Stimulated activated CD4-positive, alpha-beta T cell treated with anti-CD3 and anti-CD28 coated beads, Interleukin-12 subunit alpha, Interleukin-12 subunit beta, amount 100 ng/mL, for 24 hours (primary cell): ENCODE data around the gene LIPG.
"Not testable (repeated sequence)": the region's sequence is repeated elsewhere in the genome, so short reads cannot be mapped to it uniquely, and the experiment has no call there.

Experiments used
- DNase-seq, 2 experiments: peaks; one replicate each; pipeline ENCODE4 v3.0.0-alpha.2; 2020; ENCODE audit warnings: low read depth in 2 of 2

LIPG gene

GRCh38 chr18:49573835-49574234 lies 12.0 kb downstream of the LIPG start:
- DNase-seq, result no peak

- DNase-seq, result not testable (repeated sequence)
Observed at GRCh38 chr18:49579041-49579440, 17.2 kb downstream of the LIPG start.

GRCh38 chr18:49579583-49579982 lies 17.7 kb downstream of the LIPG start:
- not testable (repeated sequence) for DNase-seq

- no peak for DNase-seq
Observed at GRCh38 chr18:49580279-49580678, 18.4 kb downstream of the LIPG start.

GRCh38 chr18:49581371-49581770 lies 19.5 kb downstream of the LIPG start:
- DNase-seq, result no peak

- DNase-seq, result no peak
Observed at GRCh38 chr18:49582579-49582978, 20.7 kb downstream of the LIPG start.

GRCh38 chr18:49584394-49584793 lies 22.5 kb downstream of the LIPG start:
- DNase-seq, result no peak

GRCh38 chr18:49584951-49585350 lies 23.1 kb downstream of the LIPG start:
- not testable (repeated sequence) for DNase-seq

- DNase-seq, result no peak
Observed at GRCh38 chr18:49585781-49586663, 24.2 kb downstream of the LIPG start.

GRCh38 chr18:49588171-49588570 lies 26.3 kb downstream of the LIPG start:
- no peak for DNase-seq

GRCh38 chr18:49588971-49589370 lies 27.1 kb downstream of the LIPG start:
- no peak for DNase-seq

- no peak for DNase-seq
Observed at GRCh38 chr18:49590608-49591007, 28.8 kb downstream of the LIPG start.

- no peak for DNase-seq
Observed at GRCh38 chr18:49591271-49591670, 29.4 kb downstream of the LIPG start.

- no peak for DNase-seq
Observed at GRCh38 chr18:49591775-49592174, 29.9 kb downstream of the LIPG start.

- DNase-seq, result no peak
Observed at GRCh38 chr18:49596687-49597086, 34.8 kb downstream of the LIPG start.

- no peak for DNase-seq
Observed at GRCh38 chr18:49597157-49597931, 35.5 kb downstream of the LIPG start.

- no peak for DNase-seq
Observed at GRCh38 chr18:49601211-49601610, 39.4 kb downstream of the LIPG start.

- DNase-seq, result no peak
Observed at GRCh38 chr18:49608366-49609255, 46.8 kb downstream of the LIPG start.

- no peak for DNase-seq
Observed at GRCh38 chr18:49609256-49610021, 47.6 kb downstream of the LIPG start.

GRCh38 chr18:49610022-49610445 lies 48.2 kb downstream of the LIPG start:
- no peak for DNase-seq

- DNase-seq, result no peak
Observed at GRCh38 chr18:49611316-49611715, 49.5 kb downstream of the LIPG start.
